Central memory CD8-positive, alpha-beta T cell (primary cell): ENCODE results near the gene RASGRP1.

Experiments used
- ATAC-seq: fragments of 150-1000 bp; cut with Tn5 transposase; replicated peaks from 2 replicates; pipeline ENCODE4 v1.10.0; 2022; ENCODE audit warnings: mild to moderate bottlenecking, moderate FRiP score, moderate number of reproducible peaks; ENCODE audit not compliant: poor library complexity, severe bottlenecking; ENCODE audit errors: extremely low read depth
- DNase-seq, 2 donors: peaks; one replicate each; pipeline ENCODE4 v3.0.0; 2021; ENCODE audit warnings: low spot score in 2 of 2
- H3K27ac Mint-ChIP-seq: one replicate; pipeline ENCODE4 v1.8.0; 2022; ENCODE audit warnings: low read depth, mild to moderate bottlenecking, moderate library complexity, mixed read lengths
- H3K27me3 Mint-ChIP-seq: one replicate; pipeline ENCODE4 v1.8.0; 2022; ENCODE audit warnings: mixed read lengths
- H3K36me3 Mint-ChIP-seq: one replicate; pipeline ENCODE4 v1.8.0; 2022; ENCODE audit warnings: mild to moderate bottlenecking, moderate library complexity, mixed read lengths; ENCODE audit not compliant: insufficient read depth
- H3K4me1 Mint-ChIP-seq: one replicate; pipeline ENCODE4 v1.8.0; 2022; ENCODE audit warnings: mixed read lengths
- H3K4me3 Mint-ChIP-seq: one replicate; pipeline ENCODE4 v1.8.0; 2022; ENCODE audit warnings: mild to moderate bottlenecking, moderate library complexity, mixed read lengths
- H3K9me3 Mint-ChIP-seq: one replicate; pipeline ENCODE4 v1.8.0; 2022; ENCODE audit warnings: mixed read lengths

RASGRP1 gene

DNA sequence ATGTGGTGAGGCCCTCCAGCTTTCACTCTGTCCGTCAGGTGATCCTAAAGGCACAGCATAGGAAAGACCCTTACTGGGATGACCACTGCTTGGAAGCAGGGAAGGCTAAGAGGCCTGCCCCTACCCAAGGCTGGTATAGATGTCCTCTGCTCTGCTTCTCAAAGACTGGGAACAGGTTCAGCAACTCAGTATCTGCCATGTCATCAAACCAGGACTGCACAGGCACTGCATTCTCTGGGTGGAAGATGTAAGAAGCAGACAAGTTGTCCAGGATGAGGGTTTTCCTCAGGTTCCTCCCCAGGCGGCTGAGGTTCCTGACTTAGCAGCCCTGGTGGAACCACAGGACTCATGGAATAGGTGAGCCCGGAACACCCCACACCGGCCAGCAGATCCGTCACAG lies 106.0 kb downstream of the RASGRP1 start:
- Mint-ChIP-seq H3K9me3 (no peaks in the 10 kb centered on the region), H3K27ac (no peak overlapping the region), H3K4me1 (peaks cover 35% of the 10 kb centered on the region), H3K4me3 (no peak overlapping the region), H3K36me3 (peaks cover 8% of the 10 kb centered on the region), H3K27me3 (no peaks in the 10 kb centered on the region)
- DNase-seq (no peak), ATAC-seq (no peak)

DNA sequence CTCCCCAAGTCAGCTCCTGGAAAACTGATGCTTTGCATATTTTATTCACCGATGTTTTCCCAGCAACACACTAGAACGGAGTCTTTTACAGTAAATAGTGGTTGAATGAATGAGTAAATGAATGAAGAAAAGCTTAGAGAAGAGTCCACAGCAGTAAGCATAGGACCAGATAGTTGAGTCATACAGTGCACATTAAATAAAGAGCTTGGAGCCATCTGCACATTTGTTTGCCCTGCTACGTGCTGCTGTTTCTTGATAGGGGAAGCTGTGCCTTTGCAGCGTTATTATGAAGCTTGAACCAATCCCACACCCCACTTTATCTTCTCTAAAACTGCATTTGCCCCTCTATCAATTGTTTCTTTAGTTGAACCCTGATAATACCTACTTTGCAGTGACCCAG lies 109.5 kb downstream of the RASGRP1 start:
- Mint-ChIP-seq H3K9me3 (no peaks in the 10 kb centered on the region), H3K4me3 (peak overlapping the region; percentile 89), H3K27ac (peak overlapping the region; percentile 96), H3K4me1 (peaks cover 30% of the 10 kb centered on the region), H3K27me3 (no peaks in the 10 kb centered on the region), H3K36me3 (peaks cover 8% of the 10 kb centered on the region)
- ATAC-seq (no peak), DNase-seq (no peak)

DNA sequence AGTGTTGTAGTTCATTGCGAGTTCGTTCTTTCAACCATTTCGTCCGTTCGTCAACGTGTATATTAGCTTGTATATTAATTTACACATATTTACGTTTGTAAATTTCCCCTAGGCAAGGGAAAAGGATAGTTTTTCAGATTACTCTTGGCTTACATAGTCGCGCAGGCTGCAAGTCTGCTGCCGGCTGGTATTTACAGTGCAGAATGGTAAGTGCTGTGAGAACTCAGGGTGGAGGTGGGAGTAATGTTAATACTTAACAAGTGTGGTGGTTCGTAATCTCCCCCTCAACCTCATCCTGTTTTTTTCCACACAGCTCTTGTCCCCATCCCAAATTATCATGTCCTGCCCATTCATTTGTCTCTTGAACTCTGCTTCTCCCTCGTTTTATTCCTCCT lies 109.9 kb downstream of the RASGRP1 start:
- Mint-ChIP-seq H3K27me3 (no peaks in the 10 kb centered on the region), H3K4me3 (peak overlapping the region; percentile 89), H3K36me3 (peaks cover 8% of the 10 kb centered on the region), H3K9me3 (no peaks in the 10 kb centered on the region), H3K27ac (peak overlapping the region; percentile 96), H3K4me1 (peaks cover 30% of the 10 kb centered on the region)
- DNase-seq (no peak), ATAC-seq (peak; percentile 8)

DNA sequence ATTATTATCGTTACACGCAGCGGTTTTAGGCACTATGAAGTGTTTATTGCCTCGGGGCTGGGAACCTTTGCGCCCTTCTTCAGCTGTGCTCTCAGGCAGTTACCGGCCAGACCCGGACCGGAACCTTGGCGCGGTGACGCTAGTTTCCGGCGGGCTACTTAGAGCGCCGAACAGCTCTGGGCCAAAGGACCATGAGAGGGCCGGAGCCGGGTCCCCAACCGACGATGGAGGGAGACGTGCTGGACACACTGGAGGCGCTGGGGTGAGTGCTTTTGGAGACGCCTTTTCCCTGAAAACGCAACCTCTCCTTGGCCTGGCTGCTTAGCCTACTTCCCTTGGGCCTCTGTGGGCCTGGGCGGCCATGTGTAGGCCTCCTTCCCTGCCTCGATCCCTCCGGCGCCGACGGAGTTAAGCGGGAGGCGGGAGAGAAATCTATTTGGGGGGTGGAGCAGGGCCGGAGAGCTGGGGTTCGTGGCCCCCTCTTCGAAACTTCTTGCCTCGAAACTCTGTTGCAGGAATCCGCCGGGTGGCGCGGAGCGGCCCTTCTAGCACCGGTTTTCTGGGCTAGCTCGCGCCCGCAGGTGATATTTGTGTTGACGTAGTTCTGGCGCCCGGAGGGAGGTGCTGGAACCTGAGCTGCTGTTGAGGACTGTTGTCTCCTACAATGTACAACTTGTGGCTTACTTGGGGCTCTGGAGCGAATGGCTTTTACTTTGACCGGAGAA lies 110.5 kb downstream of the RASGRP1 start, which contains the start of gene FAM98B:
TSS of gene FAM98B (plus strand) at position 157 of the 725 bp plus-strand sequence. CDS start at position 192, 35 bp downstream.
- Mint-ChIP-seq H3K27me3 (no peaks in the 10 kb centered on the region), H3K4me3 (peak within 1 kb of the TSS; percentile 89), H3K36me3 (peaks cover 8% of the 10 kb centered on the region), H3K4me1 (peaks cover 30% of the 10 kb centered on the region), H3K9me3 (no peaks in the 10 kb centered on the region), H3K27ac (peak within 1 kb of the TSS; percentile 96)
- DNase-seq (peak; percentile 84 to 85), ATAC-seq (peak; percentile 94)

DNA sequence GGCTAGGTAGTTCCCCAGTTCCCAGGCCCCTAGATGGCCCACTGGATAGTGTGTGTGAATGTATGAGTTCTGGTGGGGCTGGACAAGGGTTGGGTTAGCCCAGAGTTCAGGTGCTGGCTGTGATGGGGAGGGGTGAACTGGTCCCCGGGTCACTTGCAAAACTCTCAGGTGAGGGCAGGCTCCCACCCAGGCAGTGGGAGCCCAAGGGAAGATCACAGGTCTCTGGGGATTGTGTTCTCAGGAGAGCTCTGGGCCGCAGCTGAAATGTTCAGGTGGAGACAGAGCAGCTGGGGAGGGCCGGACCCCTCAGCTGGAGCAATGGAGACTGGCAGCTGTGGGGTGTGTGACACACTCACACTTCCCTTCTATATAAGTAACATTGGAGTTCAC lies 123.5 kb downstream of the RASGRP1 start:
- Mint-ChIP-seq H3K27ac (peak overlapping the region; percentile 69), H3K4me1 (peaks cover 7% of the 10 kb centered on the region), H3K9me3 (no peaks in the 10 kb centered on the region), H3K36me3 (peaks cover 3% of the 10 kb centered on the region), H3K27me3 (peaks cover 41% of the 10 kb centered on the region), H3K4me3 (no peak overlapping the region)
- ATAC-seq: no peak
- no peak for DNase-seq

DNA sequence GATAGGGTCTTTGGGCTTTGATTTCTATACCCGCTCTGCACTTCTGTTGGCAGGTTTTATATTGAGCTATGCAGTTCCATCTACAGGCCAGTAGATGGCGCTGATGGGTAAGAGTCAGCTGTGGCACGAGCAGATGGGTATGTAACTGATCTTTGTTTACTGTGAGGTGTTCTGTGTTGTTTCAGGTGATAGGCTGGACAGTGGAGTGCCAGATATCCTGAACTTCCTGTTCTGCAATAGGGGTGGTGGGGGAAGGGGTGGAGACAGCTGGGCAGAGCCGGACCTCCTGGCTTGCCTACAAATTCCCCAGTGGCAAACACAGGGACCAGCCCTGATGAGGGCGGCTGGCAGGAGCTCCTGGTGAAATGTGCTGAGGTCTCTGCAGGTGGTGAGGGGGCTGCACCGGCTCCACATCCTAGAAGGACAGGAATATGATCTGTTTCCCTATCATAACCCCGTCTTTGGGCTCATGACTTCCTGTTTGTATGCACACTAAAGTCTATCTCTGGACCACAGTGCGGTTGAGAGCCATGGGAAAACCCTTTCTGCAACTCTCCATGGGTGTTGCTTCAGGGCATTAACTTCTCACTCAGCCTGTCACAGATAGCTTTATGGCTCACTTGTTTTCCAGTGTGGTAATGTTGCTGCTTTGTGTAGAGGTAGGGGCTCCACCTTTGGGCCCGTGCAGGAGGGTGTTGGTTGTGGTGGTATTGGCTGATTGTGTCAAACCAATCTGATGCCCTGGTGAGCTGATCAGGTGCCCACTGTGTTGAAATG lies 124.1 kb downstream of the RASGRP1 start:
- H3K27me3 Mint-ChIP-seq: peaks cover 47% of the 10 kb centered on the region

More for the DNA sequence above, 124.1 kb downstream of the RASGRP1 start:
- peak; percentile 75 for ATAC-seq
- peak overlapping the region; percentile 69 for H3K27ac Mint-ChIP-seq
- peak in 1 of 2 donors; percentile 41 for DNase-seq
- H3K4me1 Mint-ChIP-seq: peaks cover 7% of the 10 kb centered on the region
- no peak overlapping the region for H3K4me3 Mint-ChIP-seq
- peaks cover 3% of the 10 kb centered on the region for H3K36me3 Mint-ChIP-seq
- no peaks in the 10 kb centered on the region for H3K9me3 Mint-ChIP-seq
